Subcutaneous adipose tissue (tissue), 4 donors: ENCODE measurements around the gene SYT17. TPM values are rescaled to one million over a fixed set of nuclear protein-coding genes. Genes with fewer than 3 reads are reported as not detected.

Experiments used
- total RNA-seq, 4 donors: library from RNA; depleted of rRNA; stranded (reverse); fragments of >200 nt; gene quantifications; one replicate each; pipeline ENCODE4 v1.1.0, GENCODE V29; 2016
- TF ChIP-seq, protein P1 (sequence below): fragments of 450-650 bp; IDR thresholded peaks from one replicate; pipeline ENCODE4 v1.5.1; 2016; ENCODE audit warnings: low read depth, mild to moderate bottlenecking, control low read depth, antibody characterized with exemption, moderate library complexity

SYT17 gene
- total RNA-seq, 4 donors from 2014 or later = 1.3 to 9.2 (median 6.1) TPM

DNA sequence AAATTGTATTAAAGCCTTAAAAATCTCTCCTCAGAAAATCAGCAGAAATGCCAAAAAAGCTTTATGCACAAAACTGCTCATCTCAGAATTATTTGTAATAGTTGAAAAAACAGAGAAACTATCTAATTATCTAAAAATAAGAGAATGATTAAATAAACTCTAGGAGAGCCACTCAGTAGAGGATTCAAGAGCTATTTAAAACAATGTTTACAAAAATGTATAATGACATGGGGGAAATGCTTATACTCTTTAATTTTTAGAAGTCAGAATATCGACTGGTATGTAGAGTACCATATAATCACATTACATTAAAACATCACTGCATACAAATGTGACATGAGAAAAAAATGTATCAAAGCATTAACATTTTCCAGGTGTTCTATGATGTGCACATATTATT is 129.4 kb downstream of the SYT17 start:
- TF ChIP-seq, protein P1, sequence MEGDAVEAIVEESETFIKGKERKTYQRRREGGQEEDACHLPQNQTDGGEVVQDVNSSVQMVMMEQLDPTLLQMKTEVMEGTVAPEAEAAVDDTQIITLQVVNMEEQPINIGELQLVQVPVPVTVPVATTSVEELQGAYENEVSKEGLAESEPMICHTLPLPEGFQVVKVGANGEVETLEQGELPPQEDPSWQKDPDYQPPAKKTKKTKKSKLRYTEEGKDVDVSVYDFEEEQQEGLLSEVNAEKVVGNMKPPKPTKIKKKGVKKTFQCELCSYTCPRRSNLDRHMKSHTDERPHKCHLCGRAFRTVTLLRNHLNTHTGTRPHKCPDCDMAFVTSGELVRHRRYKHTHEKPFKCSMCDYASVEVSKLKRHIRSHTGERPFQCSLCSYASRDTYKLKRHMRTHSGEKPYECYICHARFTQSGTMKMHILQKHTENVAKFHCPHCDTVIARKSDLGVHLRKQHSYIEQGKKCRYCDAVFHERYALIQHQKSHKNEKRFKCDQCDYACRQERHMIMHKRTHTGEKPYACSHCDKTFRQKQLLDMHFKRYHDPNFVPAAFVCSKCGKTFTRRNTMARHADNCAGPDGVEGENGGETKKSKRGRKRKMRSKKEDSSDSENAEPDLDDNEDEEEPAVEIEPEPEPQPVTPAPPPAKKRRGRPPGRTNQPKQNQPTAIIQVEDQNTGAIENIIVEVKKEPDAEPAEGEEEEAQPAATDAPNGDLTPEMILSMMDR = no peak

DNA sequence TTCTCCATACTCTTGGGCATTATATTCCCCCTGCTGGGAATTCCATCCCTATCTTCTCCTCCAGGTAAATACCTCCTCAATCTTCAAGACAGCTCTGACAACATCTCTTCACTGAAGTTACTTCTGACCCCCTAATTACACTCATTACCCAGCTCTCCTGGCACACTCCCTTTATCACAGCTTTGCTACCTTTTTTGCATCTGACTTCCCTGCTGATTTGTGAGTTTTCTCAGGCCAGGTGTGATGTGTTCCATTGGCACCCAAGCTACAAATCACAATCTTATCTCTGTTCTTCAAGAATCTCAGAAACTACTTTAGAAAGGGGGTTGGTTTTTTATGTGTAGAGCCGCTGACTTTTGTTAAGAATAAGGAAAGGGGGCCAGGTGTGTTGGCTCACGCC is 131.5 kb downstream of the SYT17 start:
- TF ChIP-seq, protein P1 = no peak

DNA sequence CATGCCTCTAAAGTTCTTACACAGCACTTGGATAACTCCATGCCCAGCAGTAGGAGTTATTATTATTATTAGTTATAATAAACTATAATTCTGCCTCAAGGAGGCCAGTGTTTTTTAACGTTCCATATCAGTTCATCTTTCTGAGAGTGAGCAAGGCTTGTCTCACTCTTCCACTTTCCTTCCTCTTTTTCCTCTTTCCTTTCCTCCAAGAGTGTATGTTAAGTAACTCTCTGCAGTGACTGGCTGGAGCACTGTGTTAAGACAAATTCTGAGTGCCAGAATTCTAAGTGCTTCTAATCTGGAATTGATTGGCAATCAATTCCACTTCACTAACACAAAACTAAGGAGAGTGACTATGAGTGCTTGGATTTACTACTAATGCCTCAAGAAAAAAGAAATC is 133.9 kb downstream of the SYT17 start:
- TF ChIP-seq, protein P1 = no peak

DNA sequence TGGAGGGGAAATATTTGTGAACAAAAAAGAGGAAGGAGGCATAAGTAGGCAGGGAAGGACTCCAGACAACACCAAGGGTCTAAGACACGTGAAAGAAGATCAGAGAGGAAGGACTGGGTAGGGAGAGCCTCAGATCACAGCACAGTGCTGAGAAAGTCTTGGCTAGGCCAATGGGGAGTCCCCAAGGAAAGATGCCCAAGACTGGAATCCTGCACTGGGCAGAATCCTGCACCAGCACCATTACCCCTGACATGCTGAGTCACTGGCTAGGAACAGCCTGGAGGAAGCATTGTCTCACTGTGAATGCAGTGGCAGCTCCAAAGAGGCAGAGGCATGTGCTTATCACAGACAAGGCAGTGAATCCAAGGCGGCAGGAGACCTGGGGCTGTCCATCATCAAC is 136.7 kb downstream of the SYT17 start:
- TF ChIP-seq, protein P1 = no peak

DNA sequence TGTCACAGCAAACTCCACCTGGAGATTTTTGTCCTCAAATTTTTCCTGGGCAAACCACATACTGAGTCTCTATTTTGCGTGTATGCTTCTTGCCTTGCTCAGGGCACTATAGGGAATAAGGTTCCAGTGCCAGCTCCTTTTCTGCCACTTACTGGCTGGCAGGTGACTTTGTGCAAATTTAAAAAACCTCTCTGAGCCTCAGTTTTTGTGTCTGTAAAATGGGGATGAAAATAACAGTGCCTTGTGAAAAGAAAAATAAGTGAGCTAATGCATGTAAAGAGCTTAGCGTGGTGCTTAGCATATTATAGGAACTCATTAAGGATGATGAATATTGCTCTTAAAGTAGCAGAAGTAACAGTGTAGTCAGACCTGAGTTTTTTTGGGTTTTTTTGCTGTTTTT is 137.4 kb downstream of the SYT17 start:
- TF ChIP-seq, protein P1 = no peak

DNA sequence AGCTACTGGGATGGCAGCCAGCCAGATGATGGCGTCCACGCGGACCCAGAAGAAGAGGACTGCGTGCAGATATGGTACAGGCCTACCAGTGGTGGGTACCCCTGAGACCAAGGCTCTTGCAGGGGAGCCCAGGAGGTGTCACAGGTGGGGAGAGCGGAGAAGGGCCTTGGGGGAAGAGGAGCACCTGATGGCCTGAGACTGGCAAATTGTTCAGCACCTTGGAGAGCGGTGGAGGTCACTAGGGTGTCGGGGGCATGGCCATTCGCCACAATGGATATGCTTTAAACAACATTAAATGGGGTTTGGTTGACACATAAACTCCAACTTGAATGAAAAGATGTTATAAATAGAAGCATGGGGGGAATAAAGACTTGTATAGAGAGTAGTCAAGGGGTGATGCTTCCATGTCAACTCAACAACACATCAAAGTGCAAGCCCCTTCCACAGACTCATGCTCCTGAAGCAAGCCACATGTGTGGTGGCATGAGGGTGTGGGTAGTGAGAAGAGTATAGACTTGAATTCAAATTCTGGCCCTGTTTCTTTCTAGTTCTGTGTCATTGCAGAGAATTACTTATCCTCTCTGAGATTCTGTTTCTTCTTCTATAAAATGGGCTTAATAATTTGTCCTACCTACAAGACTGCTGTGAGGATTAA is 139.7 kb downstream of the SYT17 start:
- TF ChIP-seq, protein P1 = no peak

DNA sequence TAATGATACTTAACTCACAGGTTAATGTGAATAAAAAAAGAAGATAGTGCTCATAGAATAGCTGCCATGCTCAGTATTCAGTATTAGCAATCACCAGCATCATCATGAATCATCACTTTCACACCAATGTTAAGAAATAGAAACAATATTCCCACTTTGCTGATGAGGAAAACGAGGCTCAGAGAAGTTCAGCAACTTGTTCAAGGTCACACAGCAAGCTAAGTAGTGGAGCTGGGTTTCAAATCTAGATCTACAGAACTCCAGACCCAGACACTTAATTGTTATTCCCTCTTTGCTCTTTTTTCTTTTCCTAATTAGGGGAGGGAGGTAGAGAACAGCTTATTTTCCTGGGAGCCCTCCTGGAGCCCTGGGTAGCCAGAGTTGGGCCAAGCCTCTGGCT is 140.4 kb downstream of the SYT17 start:
- TF ChIP-seq, protein P1 = no peak
